GM23338 (cell line): ENCODE measurements around the gene CYRIA. TPM values are rescaled to one million over a fixed set of nuclear protein-coding genes. Genes with fewer than 3 reads are reported as not detected.

ENCODE experiments used
- CREB1 ChIP-seq: fragments of 250-450 bp; sonication (Bioruptor Pico); IDR thresholded peaks from 2 replicates; pipeline ENCODE4 v1.5.0; 2020; ENCODE audit warnings: low read depth, mild to moderate bottlenecking, moderate library complexity
- EZH2 ChIP-seq: fragments of 200-600 bp; sonication (generic); IDR thresholded peaks from one replicate; pipeline ENCODE4 v1.8.0; 2017; ENCODE audit warnings: antibody characterized with exemption, mild to moderate bottlenecking, low read depth; ENCODE audit not compliant: unreplicated experiment
- POLR2AphosphoS5 ChIP-seq: IDR thresholded peaks from 2 replicates; pipeline ENCODE4 v1.6.1; 2016; ENCODE audit warnings: antibody characterized with exemption, low read depth
- ZNF114 ChIP-seq: fragments of 250-450 bp; sonication (Bioruptor Pico); IDR thresholded peaks from 2 replicates; pipeline ENCODE4 v1.5.0; 2020; ENCODE audit warnings: mild to moderate bottlenecking, moderate library complexity
- polyA plus RNA-seq: library from polyadenylated mRNA; unstranded; fragments of >200 nt; fragmentation: Nextera tagmentation; extraction: Ambion mirVana; gene quantifications from 2 replicates; pipeline ENCODE4 v1.2.1, GENCODE V29; 2016
- total RNA-seq: library from RNA; depleted of rRNA; stranded (reverse); fragments of >200 nt; shearing (Covaris generic); gene quantifications from 2 replicates; pipeline ENCODE4 v1.2.3, GENCODE V29; 2014
- TF ChIP-seq, protein P1 (sequence below): fragments of 250-450 bp; sonication (Bioruptor Pico); IDR thresholded peaks from 2 replicates; pipeline ENCODE4 v1.5.0; 2020; ENCODE audit warnings: mild to moderate bottlenecking, moderate library complexity
- TF ChIP-seq, protein P2 (sequence below), 2 experiments: fragments of 200-600 bp in 1 of 2; sonication (generic) in 1 of 2; conservative IDR thresholded peaks; 2 replicates each; pipeline versions ENCODE4 v1.5.1 to v1.6.1; 2016 to 2017; ENCODE audit warnings: antibody characterized with exemption in 2 of 2, low read depth in 2 of 2, mild to moderate bottlenecking in 2 of 2, moderate library complexity in 1 of 2
- TF ChIP-seq, protein P3 (sequence below): IDR thresholded peaks from one replicate; pipeline ENCODE4 v1.6.1; 2018; ENCODE audit warnings: antibody characterized with exemption; ENCODE audit not compliant: unreplicated experiment

Gene CYRIA
- total and polyA plus RNA-seq, 2 experiments from 2014 or later: 3.0 to 5.3 TPM

DNA sequence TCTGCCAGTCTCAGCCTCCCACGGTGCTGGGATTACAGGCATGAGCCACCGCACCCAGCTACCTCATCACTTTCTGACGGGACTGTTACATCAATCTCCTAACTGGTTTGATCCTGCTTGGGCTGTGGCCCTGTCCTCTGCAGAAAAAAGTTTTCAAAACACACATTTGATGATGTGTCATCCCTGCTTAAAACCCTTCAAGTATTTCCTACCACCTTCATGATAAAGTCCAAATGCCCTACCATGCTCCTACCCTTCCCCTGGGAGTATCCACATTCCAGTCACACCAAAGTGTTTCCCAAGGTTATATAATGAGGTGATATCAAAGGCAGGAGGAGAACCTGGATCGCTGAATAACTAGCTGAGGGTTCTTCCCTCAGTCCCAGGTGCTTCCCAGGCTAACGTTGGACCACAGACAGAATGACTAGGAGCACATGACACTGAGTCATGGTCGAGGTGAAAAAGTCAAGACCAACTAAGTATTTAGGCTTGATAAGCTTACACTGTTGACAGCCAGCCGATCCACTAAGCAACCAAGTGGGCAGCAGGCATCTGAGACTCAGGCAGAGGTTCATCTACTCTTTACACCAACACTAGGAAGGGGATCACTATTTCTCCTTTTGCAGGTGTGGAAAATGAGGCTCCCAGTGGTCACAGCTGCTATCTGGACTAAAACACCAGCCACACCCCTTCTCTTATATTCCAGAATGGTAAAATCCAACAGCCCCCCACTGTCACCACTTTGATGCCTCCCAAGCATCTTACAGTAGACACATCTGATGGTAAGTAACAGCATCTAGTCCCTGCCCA lies 31.8 kb downstream of the CYRIA start (continued):
- TF ChIP-seq, protein P1, sequence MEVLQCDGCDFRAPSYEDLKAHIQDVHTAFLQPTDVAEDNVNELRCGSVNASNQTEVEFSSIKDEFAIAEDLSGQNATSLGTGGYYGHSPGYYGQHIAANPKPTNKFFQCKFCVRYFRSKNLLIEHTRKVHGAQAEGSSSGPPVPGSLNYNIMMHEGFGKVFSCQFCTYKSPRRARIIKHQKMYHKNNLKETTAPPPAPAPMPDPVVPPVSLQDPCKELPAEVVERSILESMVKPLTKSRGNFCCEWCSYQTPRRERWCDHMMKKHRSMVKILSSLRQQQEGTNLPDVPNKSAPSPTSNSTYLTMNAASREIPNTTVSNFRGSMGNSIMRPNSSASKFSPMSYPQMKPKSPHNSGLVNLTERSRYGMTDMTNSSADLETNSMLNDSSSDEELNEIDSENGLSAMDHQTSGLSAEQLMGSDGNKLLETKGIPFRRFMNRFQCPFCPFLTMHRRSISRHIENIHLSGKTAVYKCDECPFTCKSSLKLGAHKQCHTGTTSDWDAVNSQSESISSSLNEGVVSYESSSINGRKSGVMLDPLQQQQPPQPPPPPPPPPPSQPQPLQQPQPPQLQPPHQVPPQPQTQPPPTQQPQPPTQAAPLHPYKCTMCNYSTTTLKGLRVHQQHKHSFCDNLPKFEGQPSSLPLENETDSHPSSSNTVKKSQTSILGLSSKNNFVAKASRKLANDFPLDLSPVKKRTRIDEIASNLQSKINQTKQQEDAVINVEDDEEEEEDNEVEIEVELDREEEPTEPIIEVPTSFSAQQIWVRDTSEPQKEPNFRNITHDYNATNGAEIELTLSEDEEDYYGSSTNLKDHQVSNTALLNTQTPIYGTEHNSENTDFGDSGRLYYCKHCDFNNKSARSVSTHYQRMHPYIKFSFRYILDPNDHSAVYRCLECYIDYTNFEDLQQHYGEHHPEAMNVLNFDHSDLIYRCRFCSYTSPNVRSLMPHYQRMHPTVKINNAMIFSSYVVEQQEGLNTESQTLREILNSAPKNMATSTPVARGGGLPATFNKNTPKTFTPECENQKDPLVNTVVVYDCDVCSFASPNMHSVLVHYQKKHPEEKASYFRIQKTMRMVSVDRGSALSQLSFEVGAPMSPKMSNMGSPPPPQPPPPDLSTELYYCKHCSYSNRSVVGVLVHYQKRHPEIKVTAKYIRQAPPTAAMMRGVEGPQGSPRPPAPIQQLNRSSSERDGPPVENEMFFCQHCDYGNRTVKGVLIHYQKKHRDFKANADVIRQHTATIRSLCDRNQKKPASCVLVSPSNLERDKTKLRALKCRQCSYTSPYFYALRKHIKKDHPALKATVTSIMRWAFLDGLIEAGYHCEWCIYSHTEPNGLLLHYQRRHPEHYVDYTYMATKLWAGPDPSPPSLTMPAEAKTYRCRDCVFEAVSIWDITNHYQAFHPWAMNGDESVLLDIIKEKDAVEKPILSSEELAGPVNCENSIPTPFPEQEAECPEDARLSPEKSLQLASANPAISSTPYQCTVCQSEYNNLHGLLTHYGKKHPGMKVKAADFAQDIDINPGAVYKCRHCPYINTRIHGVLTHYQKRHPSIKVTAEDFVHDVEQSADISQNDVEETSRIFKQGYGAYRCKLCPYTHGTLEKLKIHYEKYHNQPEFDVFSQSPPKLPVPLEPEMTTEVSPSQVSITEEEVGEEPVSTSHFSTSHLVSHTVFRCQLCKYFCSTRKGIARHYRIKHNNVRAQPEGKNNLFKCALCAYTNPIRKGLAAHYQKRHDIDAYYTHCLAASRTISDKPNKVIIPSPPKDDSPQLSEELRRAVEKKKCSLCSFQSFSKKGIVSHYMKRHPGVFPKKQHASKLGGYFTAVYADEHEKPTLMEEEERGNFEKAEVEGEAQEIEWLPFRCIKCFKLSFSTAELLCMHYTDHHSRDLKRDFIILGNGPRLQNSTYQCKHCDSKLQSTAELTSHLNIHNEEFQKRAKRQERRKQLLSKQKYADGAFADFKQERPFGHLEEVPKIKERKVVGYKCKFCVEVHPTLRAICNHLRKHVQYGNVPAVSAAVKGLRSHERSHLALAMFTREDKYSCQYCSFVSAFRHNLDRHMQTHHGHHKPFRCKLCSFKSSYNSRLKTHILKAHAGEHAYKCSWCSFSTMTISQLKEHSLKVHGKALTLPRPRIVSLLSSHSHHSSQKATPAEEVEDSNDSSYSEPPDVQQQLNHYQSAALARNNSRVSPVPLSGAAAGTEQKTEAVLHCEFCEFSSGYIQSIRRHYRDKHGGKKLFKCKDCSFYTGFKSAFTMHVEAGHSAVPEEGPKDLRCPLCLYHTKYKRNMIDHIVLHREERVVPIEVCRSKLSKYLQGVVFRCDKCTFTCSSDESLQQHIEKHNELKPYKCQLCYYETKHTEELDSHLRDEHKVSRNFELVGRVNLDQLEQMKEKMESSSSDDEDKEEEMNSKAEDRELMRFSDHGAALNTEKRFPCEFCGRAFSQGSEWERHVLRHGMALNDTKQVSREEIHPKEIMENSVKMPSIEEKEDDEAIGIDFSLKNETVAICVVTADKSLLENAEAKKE (CRISPR knock-in tag): no peak
- TF ChIP-seq, protein P2, sequence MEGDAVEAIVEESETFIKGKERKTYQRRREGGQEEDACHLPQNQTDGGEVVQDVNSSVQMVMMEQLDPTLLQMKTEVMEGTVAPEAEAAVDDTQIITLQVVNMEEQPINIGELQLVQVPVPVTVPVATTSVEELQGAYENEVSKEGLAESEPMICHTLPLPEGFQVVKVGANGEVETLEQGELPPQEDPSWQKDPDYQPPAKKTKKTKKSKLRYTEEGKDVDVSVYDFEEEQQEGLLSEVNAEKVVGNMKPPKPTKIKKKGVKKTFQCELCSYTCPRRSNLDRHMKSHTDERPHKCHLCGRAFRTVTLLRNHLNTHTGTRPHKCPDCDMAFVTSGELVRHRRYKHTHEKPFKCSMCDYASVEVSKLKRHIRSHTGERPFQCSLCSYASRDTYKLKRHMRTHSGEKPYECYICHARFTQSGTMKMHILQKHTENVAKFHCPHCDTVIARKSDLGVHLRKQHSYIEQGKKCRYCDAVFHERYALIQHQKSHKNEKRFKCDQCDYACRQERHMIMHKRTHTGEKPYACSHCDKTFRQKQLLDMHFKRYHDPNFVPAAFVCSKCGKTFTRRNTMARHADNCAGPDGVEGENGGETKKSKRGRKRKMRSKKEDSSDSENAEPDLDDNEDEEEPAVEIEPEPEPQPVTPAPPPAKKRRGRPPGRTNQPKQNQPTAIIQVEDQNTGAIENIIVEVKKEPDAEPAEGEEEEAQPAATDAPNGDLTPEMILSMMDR (conservative IDR thresholded peaks at IDR 0.05; ENCODE audit: low read depth in 2 of 2): no peak
- TF ChIP-seq POLR2AphosphoS5 (no peak), ZNF114 (CRISPR knock-in tag) (no peak), EZH2 (no peak), CREB1 (no peak)
- TF ChIP-seq, protein P3, sequence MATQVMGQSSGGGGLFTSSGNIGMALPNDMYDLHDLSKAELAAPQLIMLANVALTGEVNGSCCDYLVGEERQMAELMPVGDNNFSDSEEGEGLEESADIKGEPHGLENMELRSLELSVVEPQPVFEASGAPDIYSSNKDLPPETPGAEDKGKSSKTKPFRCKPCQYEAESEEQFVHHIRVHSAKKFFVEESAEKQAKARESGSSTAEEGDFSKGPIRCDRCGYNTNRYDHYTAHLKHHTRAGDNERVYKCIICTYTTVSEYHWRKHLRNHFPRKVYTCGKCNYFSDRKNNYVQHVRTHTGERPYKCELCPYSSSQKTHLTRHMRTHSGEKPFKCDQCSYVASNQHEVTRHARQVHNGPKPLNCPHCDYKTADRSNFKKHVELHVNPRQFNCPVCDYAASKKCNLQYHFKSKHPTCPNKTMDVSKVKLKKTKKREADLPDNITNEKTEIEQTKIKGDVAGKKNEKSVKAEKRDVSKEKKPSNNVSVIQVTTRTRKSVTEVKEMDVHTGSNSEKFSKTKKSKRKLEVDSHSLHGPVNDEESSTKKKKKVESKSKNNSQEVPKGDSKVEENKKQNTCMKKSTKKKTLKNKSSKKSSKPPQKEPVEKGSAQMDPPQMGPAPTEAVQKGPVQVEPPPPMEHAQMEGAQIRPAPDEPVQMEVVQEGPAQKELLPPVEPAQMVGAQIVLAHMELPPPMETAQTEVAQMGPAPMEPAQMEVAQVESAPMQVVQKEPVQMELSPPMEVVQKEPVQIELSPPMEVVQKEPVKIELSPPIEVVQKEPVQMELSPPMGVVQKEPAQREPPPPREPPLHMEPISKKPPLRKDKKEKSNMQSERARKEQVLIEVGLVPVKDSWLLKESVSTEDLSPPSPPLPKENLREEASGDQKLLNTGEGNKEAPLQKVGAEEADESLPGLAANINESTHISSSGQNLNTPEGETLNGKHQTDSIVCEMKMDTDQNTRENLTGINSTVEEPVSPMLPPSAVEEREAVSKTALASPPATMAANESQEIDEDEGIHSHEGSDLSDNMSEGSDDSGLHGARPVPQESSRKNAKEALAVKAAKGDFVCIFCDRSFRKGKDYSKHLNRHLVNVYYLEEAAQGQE: no peak
